DND-41 (cell line): ENCODE data around the gene HOXD10.

ENCODE experiments used
- CTCF ChIP-seq: IDR thresholded peaks from 2 replicates; pipeline ENCODE4 v1.5.1; 2012; ENCODE audit warnings: borderline replicate concordance, low read length, moderate library complexity, mild to moderate bottlenecking; ENCODE audit not compliant: poor library complexity, severe bottlenecking; ENCODE audit errors: extremely low read depth
- EZH2 ChIP-seq: IDR thresholded peaks from 3 replicates; pipeline ENCODE4 v1.6.1; 2012; ENCODE audit warnings: borderline replicate concordance, low read depth, mild to moderate bottlenecking, moderate library complexity, low read length, inconsistent platforms; ENCODE audit not compliant: severe bottlenecking

GRCh38 chr2:176128172-176128981 lies 11.8 kb downstream of the HOXD10 start:
- TF ChIP-seq CTCF (no peak), EZH2 (no peak)
